Caco-2 (cell line): ENCODE data around the gene CEACAM21. TPM values are rescaled to one million over a fixed set of nuclear protein-coding genes. Genes with fewer than 3 reads are reported as not detected.

Source experiments
- BruUV-seq: library from RNA; stranded (reverse); fragments of 400-500 nt; replicated peaks from 2 replicates; lab custom pipeline; 2021; lab: Mats Ljungman, UMichigan
- CTCF ChIA-PET: fragments of 300-600 bp; sonication (Branson Sonifier 250); formaldehyde crosslinking; loops from one replicate; lab custom pipeline; 2022; ENCODE audit warnings: antibody characterized with exemption; lab: Charles Lee
- POLR2A ChIA-PET: fragments of 300-600 bp; sonication (Branson Sonifier 250); formaldehyde crosslinking; loops from one replicate; lab custom pipeline; 2022; ENCODE audit warnings: antibody characterized with exemption; lab: Charles Lee
- DNase-seq, 2 experiments: peaks; one replicate each; pipeline versions ENCODE4 v3.0.0 to v3.0.0-alpha.2; 2020 to 2022
- H3K27me3 ChIP-seq: replicated peaks from 2 replicates; pipeline ENCODE4 v1.6.0; 2011; ENCODE audit warnings: low read length; ENCODE audit not compliant: control insufficient read depth, insufficient read depth
- H3K36me3 ChIP-seq: 2 replicates; pipeline ENCODE4 v1.5.1; 2011; ENCODE audit warnings: low read length; ENCODE audit not compliant: control insufficient read depth, insufficient read depth
- H3K4me1 ChIP-seq: fragments of 250-450 bp; sonication (Bioruptor Pico); 2 replicates; pipeline ENCODE4 v1.5.1; 2020; ENCODE audit warnings: mild to moderate bottlenecking
- H3K4me3 ChIP-seq: 2 replicates; pipeline ENCODE4 v1.5.1; 2011; ENCODE audit warnings: low read depth, mild to moderate bottlenecking, control low read depth, low read length
- H3K9me3 ChIP-seq: fragments of 250-450 bp; sonication (Bioruptor Pico); 2 replicates; pipeline ENCODE4 v1.5.1; 2020; ENCODE audit warnings: mild to moderate bottlenecking, moderate library complexity
- H3K27ac Mint-ChIP-seq: one replicate; pipeline ENCODE4 v1.8.0; 2022; ENCODE audit warnings: mixed read lengths; ENCODE audit not compliant: unreplicated experiment
- H3K27me3 Mint-ChIP-seq: one replicate; pipeline ENCODE4 v1.8.0; 2022; ENCODE audit warnings: mixed read lengths; ENCODE audit not compliant: insufficient read depth, unreplicated experiment
- H3K36me3 Mint-ChIP-seq: one replicate; pipeline ENCODE4 v1.8.0; 2022; ENCODE audit warnings: mild to moderate bottlenecking, mixed read lengths; ENCODE audit not compliant: insufficient read depth, unreplicated experiment
- H3K4me1 Mint-ChIP-seq: one replicate; pipeline ENCODE4 v1.8.0; 2022; ENCODE audit warnings: low read depth, mixed read lengths; ENCODE audit not compliant: unreplicated experiment
- H3K4me3 Mint-ChIP-seq: one replicate; pipeline ENCODE4 v1.8.0; 2022; ENCODE audit warnings: mild to moderate bottlenecking, moderate library complexity, mixed read lengths; ENCODE audit not compliant: unreplicated experiment
- H3K9me3 Mint-ChIP-seq: one replicate; pipeline ENCODE4 v1.8.0; 2022; ENCODE audit warnings: mixed read lengths; ENCODE audit not compliant: unreplicated experiment
- CTCF ChIP-seq, 2 experiments: fragments of 200-600 bp in 1 of 2; IDR thresholded peaks; 1 replicate in 1 of 2; 2 replicates in 1 of 2; pipeline versions ENCODE4 v1.5.1 to v1.8.0; 2011 to 2022; ENCODE audit warnings: antibody characterized with exemption in 1 of 2, control low read depth in 1 of 2, inconsistent platforms in 1 of 2, low read depth in 1 of 2, low read length in 1 of 2, mild to moderate bottlenecking in 1 of 2, moderate library complexity in 1 of 2; ENCODE audit not compliant: insufficient read depth in 1 of 2, severe bottlenecking in 1 of 2, unreplicated experiment in 1 of 2
- intact Hi-C: fragments of 100-400 bp; cut with micrococcal nuclease; formaldehyde crosslinking; loops from one replicate; pipeline ENCODE4 v1.10.0; 2022; ENCODE audit not compliant: unreplicated experiment
- total RNA-seq: library from RNA; stranded (reverse); gene quantifications from 2 replicates; pipeline ENCODE4 v1.2.3, GENCODE V29; 2022

The CEACAM21 gene
- total RNA-seq, 1 experiment from 2014 or later = not detected

DNA sequence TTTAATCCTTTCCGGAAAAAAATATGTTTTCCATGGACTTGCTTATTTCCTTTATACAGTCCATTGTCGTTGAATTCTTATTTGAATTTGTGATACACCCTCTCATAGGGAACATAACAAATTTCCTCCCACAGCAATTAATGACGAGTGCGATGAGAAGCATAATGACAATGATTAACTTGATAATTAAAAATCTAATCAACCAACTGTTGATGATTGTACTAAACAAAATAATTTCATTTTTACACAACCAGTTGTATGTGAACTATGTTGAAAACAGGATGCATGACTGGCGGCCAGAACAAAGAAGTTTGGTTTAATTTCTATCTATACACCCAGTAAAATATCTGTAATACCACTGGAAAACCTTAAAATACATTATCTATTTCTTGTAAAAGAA is 26.1 kb upstream of the CEACAM21 start:
- no peaks in the 10 kb centered on the region for H3K27me3 ChIP-seq
- H3K9me3 ChIP-seq = no peaks in the 10 kb centered on the region
- no peak overlapping the region for H3K4me3 Mint-ChIP-seq
- ChIA-PET CTCF (interaction anchor here (0.9 kb wide), 1 partner anchor 14 kb away, joined by 3 read pairs; no protein-coding TSS in a partner anchor), POLR2A (no interaction called here)
- no peaks in the 10 kb centered on the region for H3K36me3 ChIP-seq
- H3K9me3 Mint-ChIP-seq = no peaks in the 10 kb centered on the region
- DNase-seq = no peak
- TF ChIP-seq CTCF (IDR thresholded peaks at IDR 0.05; ENCODE audit: insufficient read depth in 1 of 2, low read depth in 1 of 2, low read length in 1 of 2, severe bottlenecking in 1 of 2, unreplicated experiment in 1 of 2) = no peak
- peaks cover 26% of the 10 kb centered on the region for H3K27me3 Mint-ChIP-seq
- peaks cover 7% of the 10 kb centered on the region; the same call in 1 of the 2 replicates for H3K4me1 ChIP-seq
- no peaks in the 10 kb centered on the region for H3K4me1 Mint-ChIP-seq
- intact Hi-C loops = no loop called here
- BruUV-seq = no TSS peak
- no peak overlapping the region for H3K27ac Mint-ChIP-seq
- no peak overlapping the region for H3K4me3 ChIP-seq
- H3K36me3 Mint-ChIP-seq = no peaks in the 10 kb centered on the region

GRCh38 chr19:41551212-41551610 is 24.8 kb upstream of the CEACAM21 start:
- H3K4me1 ChIP-seq = peaks cover 7% of the 10 kb centered on the region; the same call in 1 of the 2 replicates
- no peaks in the 10 kb centered on the region for H3K27me3 ChIP-seq
- ChIA-PET POLR2A (no interaction called here), CTCF (interaction anchor here (1.5 kb wide), 1 partner anchor 19 kb away, joined by 3 read pairs; no protein-coding TSS in a partner anchor)
- no peak for DNase-seq
- no peak overlapping the region for H3K4me3 ChIP-seq
- no peaks in the 10 kb centered on the region for H3K36me3 Mint-ChIP-seq
- H3K27ac Mint-ChIP-seq = no peak overlapping the region
- H3K4me1 Mint-ChIP-seq = no peaks in the 10 kb centered on the region
- intact Hi-C loops = no loop called here
- no TSS peak for BruUV-seq
- TF ChIP-seq CTCF (IDR thresholded peaks at IDR 0.05; ENCODE audit: insufficient read depth in 1 of 2, low read depth in 1 of 2, low read length in 1 of 2, severe bottlenecking in 1 of 2, unreplicated experiment in 1 of 2) = no peak
- H3K4me3 Mint-ChIP-seq = no peak overlapping the region
- H3K36me3 ChIP-seq = no peaks in the 10 kb centered on the region
- H3K27me3 Mint-ChIP-seq = peaks cover 28% of the 10 kb centered on the region
- H3K9me3 Mint-ChIP-seq = no peaks in the 10 kb centered on the region
- H3K9me3 ChIP-seq = no peaks in the 10 kb centered on the region

DNA sequence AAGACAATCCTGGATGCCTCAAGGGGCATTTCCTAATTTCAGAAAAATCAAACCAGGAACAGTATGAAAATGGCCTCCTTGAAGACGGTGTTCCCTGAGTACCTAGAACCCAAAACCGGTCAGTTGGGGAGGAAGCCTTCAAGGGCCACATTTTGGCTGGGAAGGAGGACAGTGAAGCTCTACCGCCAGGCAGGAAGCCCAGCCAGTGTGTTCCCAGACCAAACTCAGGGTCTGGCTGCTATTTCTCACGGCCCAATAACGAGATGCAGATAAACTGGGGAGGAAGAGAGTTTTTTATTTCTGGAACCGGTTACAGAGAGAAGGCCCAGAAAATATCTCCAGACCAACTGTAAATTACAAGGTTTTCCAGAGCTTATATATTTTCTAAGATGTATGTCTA is 24.3 kb upstream of the CEACAM21 start:
- no peaks in the 10 kb centered on the region for H3K27me3 ChIP-seq
- Mint-ChIP-seq H3K9me3 (no peaks in the 10 kb centered on the region), H3K4me1 (no peaks in the 10 kb centered on the region), H3K4me3 (no peak overlapping the region), H3K27ac (no peak overlapping the region), H3K27me3 (peaks cover 24% of the 10 kb centered on the region), H3K36me3 (no peaks in the 10 kb centered on the region)
- H3K36me3 ChIP-seq = no peaks in the 10 kb centered on the region
- no peak for DNase-seq
- intact Hi-C loops = no loop called here
- ChIA-PET POLR2A (no interaction called here), CTCF (interaction anchor here (1.5 kb wide), 1 partner anchor 19 kb away, joined by 3 read pairs; no protein-coding TSS in a partner anchor)
- no peaks in the 10 kb centered on the region for H3K9me3 ChIP-seq
- TF ChIP-seq CTCF (IDR thresholded peaks at IDR 0.05; ENCODE audit: insufficient read depth in 1 of 2, low read depth in 1 of 2, low read length in 1 of 2, severe bottlenecking in 1 of 2, unreplicated experiment in 1 of 2) = no peak
- no TSS peak for BruUV-seq
- no peak overlapping the region for H3K4me3 ChIP-seq
- H3K4me1 ChIP-seq = peaks cover 7% of the 10 kb centered on the region; the same call in 1 of the 2 replicates
